ENCODE data around the gene TRIP6.

DNA sequence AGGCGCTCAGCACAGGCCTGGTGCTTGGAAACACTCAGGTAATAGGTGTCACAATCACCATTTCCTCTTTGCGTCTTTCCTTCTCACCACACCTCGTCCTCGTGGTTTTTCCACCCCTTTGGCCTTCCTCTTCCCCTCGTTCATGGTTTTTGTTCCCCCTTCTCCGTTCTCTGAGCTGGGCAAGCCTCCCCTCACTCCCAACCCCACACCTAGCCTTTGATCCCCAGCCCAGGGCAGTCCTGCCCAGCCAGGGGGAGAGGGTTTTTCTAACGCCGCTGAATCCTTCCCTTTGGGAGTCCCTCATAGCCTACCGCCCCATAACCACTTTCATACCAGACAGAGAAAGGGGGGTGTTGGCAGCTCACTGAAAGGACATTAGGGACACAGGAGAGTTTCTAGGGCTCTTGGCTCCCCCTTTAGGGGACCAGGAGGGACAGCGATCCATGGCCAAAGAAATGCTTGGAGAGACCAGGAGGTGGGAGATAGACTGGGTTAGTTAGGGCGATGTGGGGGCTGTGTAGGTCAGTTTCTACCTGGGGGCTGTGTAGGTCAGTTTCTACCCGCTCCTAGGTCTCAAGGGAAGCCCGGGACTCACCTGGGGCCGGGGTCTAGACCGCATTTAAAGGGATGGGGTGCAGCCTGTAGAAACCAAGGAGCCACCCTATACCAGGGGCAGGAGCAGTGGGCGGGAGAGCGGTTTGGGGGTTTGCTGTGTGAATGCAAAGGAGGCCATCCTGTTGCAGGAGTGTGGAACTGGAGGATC is 41.3 kb upstream of the TRIP6 start:
- TF ChIP-seq CTCF (IDR thresholded peaks at IDR 0.05) (no peak), POLR2AphosphoS5 (IDR thresholded peaks at IDR 0.05; ENCODE audit: low read depth, low read length) (no peak)

All from Panc1 (cell line).